Ammon's horn (tissue), 1 donor: Measurements from ENCODE around the gene TEX11.
"Not testable (repeated sequence)": the region's sequence is repeated elsewhere in the genome, so short reads cannot be mapped to it uniquely, and the experiment has no call there.

Experiments used
- DNase-seq: peaks from one replicate; pipeline ENCODE4 v3.0.0-alpha.2; 2016; ENCODE audit warnings: low spot score

The TEX11 gene

DNA sequence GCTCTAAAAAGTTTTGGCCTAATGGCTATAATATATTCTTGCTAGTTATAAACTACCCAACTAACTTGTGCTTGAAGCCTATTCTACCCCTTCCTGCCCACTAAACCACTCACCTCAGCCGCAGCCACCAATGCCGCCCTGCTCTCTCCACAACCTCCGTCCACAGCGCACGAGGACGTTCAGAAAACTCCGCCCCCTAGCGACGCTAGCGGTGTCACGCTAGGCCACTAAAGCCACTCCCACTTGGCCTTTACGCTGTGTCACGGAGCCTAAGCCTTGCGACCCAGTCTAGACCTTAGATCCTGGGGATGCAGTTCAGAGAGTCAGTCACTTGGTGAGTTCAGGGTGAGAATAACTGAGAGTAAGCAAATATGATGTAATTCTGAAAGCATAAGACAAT, at the start of gene TEX11:
TSS of gene TEX11 (minus strand) at position 171 of the 400 bp plus-strand sequence. CDS start 922 bp downstream, outside the sequence.
- DNase-seq, result no peak

GRCh38 chrX:70954871-70955270, 46.4 kb upstream of the TEX11 start:
- no peak for DNase-seq

- DNase-seq, result no peak
Observed at GRCh38 chrX:70924294-70924911, 15.9 kb upstream of the TEX11 start.

DNA sequence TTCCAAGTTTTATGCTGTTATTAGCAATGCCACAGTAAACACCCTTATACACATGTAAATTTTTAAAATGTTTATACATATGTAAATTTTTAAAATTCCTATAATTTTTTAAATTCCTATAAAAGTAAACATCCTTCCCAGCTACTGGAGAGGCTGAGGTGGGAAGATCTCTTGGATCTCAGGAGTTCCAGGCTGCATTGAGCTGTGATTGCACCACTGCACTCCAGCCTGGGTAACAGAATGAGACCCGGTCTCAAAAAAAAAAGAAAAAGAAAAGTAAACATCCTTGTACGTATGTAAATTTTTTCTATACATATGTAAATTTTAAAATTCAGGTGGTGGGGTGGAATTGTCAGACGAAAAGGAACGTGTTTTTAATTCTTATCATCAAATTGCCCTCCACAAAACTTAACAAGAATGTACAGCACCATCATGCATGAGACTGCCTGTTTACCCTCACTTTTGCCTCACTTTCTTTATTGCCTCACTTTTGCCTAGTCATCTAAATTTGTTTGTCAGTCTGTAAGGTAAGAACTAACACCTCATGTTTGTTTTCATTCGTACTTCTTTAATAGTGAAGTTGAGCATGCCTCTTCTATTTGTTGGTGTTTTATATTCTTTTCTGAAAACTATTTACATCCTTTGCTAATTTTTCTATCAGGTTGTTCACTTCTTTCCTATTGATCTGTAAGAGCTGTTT, 14.4 kb upstream of the TEX11 start:
- no peak for DNase-seq

GRCh38 chrX:70921709-70922352, 13.3 kb upstream of the TEX11 start:
- DNase-seq, result no peak

GRCh38 chrX:70916754-70917153, 8.2 kb upstream of the TEX11 start:
- no peak for DNase-seq

DNA sequence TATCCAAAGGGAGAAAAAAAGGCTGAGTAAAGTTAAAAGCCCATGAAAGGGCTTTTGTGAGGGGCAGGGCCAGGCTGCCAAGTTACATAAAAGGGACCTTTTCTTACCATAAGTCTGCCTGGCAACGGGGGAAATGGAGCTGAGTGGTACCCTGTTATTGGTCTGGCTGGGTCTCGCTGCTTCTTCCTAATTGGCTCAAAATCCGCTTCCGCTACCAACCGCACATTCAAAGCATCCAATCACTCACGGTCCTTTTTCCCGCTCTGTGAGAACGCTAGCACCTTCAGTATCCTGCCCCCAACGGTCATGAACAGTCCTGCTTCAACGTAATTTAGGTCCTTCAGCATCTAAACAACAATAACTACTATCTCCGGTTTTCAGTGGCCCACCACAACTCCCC, 611 bp downstream of the TEX11 start:
- DNase-seq, result no peak

DNA sequence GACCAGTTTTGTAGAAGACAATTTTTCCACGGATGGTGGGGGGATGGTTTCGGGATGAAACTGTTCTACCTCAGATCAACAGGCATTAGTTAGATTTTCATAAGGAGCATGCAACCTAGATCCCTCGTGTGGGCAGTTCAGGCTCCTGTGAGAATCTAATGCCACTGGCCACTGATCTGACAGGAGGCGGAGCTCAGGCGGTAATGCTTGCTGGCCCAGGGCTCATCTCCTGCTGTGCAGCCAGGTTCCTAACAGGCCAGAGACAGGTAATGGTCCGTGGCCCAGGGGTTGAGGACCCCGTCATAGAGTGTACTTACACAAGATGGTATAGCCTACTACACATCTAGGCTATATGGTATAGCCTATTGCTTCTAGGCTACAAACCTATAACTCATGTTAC, 7.0 kb downstream of the TEX11 start:
- no peak for DNase-seq

GRCh38 chrX:70890441-70890840, 18.1 kb downstream of the TEX11 start:
- DNase-seq, result not testable (repeated sequence)

- no peak for DNase-seq
Observed at GRCh38 chrX:70878902-70879301, 29.6 kb downstream of the TEX11 start.

DNA sequence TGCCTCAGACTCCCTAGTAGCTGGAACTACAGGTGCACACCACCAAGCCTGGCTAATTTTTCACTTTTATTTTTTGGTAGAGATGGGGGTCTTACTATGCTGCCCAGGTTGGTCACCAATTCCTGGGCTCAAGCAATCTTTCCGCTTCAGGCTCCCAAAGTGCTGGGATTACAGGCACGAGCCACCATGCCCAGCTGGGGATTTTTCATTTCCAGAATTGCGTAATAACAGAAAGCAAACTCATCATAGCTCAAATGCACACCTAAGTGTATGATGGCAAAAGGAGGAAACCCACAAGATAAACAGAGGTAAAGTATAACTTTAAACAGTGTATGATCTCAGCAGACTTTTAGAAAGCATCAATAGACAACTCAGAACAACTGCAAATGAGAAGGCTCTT, 56.2 kb downstream of the TEX11 start:
- no peak for DNase-seq

GRCh38 chrX:70844081-70844480, 64.4 kb downstream of the TEX11 start:
- DNase-seq, result not testable (repeated sequence)

- not testable (repeated sequence) for DNase-seq
Observed at GRCh38 chrX:70843620-70844019, 64.9 kb downstream of the TEX11 start.

- no peak for DNase-seq
Observed at GRCh38 chrX:70834589-70834988, 73.9 kb downstream of the TEX11 start.

DNA sequence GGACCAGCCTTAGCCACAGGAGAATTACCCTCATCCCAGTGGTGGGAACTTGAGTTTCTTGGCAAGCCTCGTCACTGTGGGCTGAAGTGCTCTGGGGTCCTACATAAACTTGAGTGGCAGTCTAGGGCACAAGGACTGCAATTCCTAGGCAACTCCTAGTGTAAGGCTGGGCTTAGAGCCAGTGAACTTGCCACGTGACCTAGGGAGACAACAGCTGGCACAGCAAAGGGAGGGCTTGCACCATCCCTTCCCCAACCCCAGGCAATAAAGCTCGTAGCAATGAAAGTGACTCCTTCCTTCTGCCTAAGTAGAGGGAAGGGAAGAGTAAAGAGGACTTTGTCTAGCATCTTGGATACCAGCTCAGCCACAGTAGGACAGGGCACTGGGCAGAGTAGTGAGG, 81.8 kb downstream of the TEX11 start:
- DNase-seq, result peak; percentile 5

DNA sequence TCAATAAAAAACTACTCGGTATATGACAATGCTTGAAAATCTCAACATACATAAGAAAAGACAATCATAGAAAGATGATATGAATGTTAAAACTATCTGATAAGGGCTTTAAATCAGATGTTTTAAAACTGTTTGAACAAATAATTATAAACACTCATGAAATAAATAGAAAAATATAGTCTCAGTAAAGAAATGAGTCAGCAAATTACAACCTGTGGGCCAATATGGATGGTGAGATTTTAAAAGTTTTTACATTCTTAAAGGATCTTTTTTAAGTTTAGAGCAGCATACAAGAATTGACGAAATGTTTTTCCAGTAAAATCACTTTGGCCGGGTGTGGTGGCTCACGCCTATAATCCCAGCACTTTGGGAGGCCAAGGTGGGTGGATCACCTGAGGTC, 83.1 kb downstream of the TEX11 start:
- no peak for DNase-seq

- no peak for DNase-seq
Observed at GRCh38 chrX:70808942-70809940, 99.3 kb downstream of the TEX11 start.

- no peak for DNase-seq
Observed at GRCh38 chrX:70806081-70806480, 102.4 kb downstream of the TEX11 start.

- not testable (repeated sequence) for DNase-seq
Observed at GRCh38 chrX:70796742-70797141, 111.8 kb downstream of the TEX11 start.

DNA sequence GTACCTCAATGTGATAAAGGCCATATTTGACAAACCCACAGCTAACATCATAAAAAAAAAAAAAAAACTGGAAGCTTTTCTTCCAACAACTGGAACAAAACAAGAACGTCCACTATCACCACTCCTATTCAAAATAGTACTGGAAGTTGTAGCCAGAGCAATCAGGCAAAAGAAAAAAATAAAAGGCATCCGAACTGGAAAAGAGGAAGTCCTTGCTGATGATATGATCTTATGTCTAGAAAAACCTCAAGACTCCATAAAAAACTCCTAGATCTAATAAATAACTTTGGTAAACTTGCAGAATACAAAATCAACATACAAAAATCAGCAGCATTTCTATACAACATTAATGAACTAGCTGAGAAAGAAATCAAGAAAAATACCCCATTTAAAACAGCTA, 134.3 kb downstream of the TEX11 start:
- DNase-seq, result no peak

GRCh38 chrX:70769659-70770227, 138.8 kb downstream of the TEX11 start:
- no peak for DNase-seq

DNA sequence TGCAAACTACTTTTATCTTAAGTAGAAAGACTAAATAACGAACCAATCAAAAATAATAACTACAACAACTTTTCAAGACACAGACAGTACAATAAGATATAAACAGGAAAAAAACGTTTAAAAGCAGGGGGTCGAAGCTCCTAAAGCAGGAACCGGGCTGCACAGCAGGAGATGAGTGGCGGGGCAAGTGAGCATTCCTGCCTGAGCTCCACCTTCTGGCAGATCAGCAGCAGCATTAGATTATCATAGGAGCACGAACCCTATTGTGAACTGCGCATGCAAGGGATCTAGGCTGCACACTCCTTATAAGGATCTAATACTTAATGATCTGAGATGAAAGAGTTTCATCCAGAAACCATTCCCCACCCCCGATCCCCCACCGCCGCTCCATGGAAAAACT, 146.2 kb downstream of the TEX11 start:
- DNase-seq, result no peak
